ENCODE measurements around the gene CAPZB.

- TF ChIP-seq, protein P1, sequence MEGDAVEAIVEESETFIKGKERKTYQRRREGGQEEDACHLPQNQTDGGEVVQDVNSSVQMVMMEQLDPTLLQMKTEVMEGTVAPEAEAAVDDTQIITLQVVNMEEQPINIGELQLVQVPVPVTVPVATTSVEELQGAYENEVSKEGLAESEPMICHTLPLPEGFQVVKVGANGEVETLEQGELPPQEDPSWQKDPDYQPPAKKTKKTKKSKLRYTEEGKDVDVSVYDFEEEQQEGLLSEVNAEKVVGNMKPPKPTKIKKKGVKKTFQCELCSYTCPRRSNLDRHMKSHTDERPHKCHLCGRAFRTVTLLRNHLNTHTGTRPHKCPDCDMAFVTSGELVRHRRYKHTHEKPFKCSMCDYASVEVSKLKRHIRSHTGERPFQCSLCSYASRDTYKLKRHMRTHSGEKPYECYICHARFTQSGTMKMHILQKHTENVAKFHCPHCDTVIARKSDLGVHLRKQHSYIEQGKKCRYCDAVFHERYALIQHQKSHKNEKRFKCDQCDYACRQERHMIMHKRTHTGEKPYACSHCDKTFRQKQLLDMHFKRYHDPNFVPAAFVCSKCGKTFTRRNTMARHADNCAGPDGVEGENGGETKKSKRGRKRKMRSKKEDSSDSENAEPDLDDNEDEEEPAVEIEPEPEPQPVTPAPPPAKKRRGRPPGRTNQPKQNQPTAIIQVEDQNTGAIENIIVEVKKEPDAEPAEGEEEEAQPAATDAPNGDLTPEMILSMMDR (IDR thresholded peaks at IDR 0.05; ENCODE audit: low read length): no peak
- TF ChIP-seq EZH2 (optimal IDR thresholded peaks at IDR 0.05; ENCODE audit: low read depth, low read length): no peak
- no peak for TF ChIP-seq EZH2phosphoT487 (IDR thresholded peaks at IDR 0.05; ENCODE audit: low read length)
Measured at GRCh38 chr1:19354531-19354981, 130.8 kb downstream of the CAPZB start.
